CD4-positive, alpha-beta T cell (primary cell): ENCODE data around the gene LMNB1. TPM values are rescaled to one million over a fixed set of nuclear protein-coding genes. Genes with fewer than 3 reads are reported as not detected.
"Not testable (repeated sequence)": the region's sequence is repeated elsewhere in the genome, so short reads cannot be mapped to it uniquely, and the experiment has no call there.

ENCODE experiments used
- ATAC-seq: fragments of 200-7000 bp; cut with Tn5 transposase; one replicate; pipeline ENCODE4 v1.10.0; 2022; ENCODE audit warnings: mild to moderate bottlenecking; ENCODE audit not compliant: poor library complexity
- CTCF ChIA-PET: fragments of 350-600 bp; sonication (Branson Sonifier 250); formaldehyde crosslinking; loops from one replicate; lab custom pipeline; 2021; ENCODE audit warnings: antibody characterized with exemption, inconsistent platforms; lab: Charles Lee
- POLR2A ChIA-PET: fragments of 350-600 bp; sonication (Branson Sonifier 250); formaldehyde crosslinking; loops from one replicate; lab custom pipeline; 2021; ENCODE audit warnings: antibody characterized with exemption, inconsistent platforms; lab: Charles Lee
- DNase-seq, 14 experiments: peaks; one replicate each; pipeline ENCODE4 v3.0.0-alpha.2; 2013 to 2020; ENCODE audit warnings: mixed read lengths in 2 of 14
- H3K27ac ChIP-seq, 2 donors: one replicate each; pipeline versions ENCODE4 v1.5.1 to v1.7.0; 2013; ENCODE audit warnings: low read length in 2 of 2, low read depth in 1 of 2, mild to moderate bottlenecking in 1 of 2
- H3K27me3 ChIP-seq, 2 experiments: 1 replicate in 1 of 2; 2 replicates in 1 of 2; pipeline versions ENCODE4 v1.6.1 to v1.7.0; 2013; ENCODE audit warnings: low read length in 2 of 2, control low read depth in 1 of 2, mild to moderate bottlenecking in 1 of 2, moderate library complexity in 1 of 2; ENCODE audit not compliant: insufficient read depth in 2 of 2, control insufficient read depth in 1 of 2
- H3K36me3 ChIP-seq: one replicate; pipeline ENCODE4 v1.6.1; 2013; ENCODE audit warnings: low read length, control low read depth; ENCODE audit not compliant: insufficient read depth
- H3K4me1 ChIP-seq: one replicate; pipeline ENCODE4 v1.6.1; 2013; ENCODE audit warnings: low read length, control low read depth; ENCODE audit not compliant: insufficient read depth
- H3K4me3 ChIP-seq: one replicate; pipeline ENCODE4 v1.5.1; 2013; ENCODE audit warnings: mild to moderate bottlenecking, low read length, moderate library complexity
- H3K9me3 ChIP-seq, 2 experiments: 1 replicate in 1 of 2; 2 replicates in 1 of 2; pipeline versions ENCODE4 v1.6.1 to v1.7.0; 2013; ENCODE audit warnings: low read length in 2 of 2, mild to moderate bottlenecking in 2 of 2, control low read depth in 1 of 2, moderate library complexity in 1 of 2; ENCODE audit not compliant: control insufficient read depth in 1 of 2, insufficient read depth in 1 of 2
- H3K27ac Mint-ChIP-seq: one replicate; pipeline ENCODE4 v1.8.0; 2020; ENCODE audit warnings: mixed read lengths
- H3K27me3 Mint-ChIP-seq: one replicate; pipeline ENCODE4 v1.8.0; 2021; ENCODE audit warnings: mixed read lengths
- H3K36me3 Mint-ChIP-seq: one replicate; pipeline ENCODE4 v1.8.0; 2021; ENCODE audit warnings: low read depth, mixed read lengths
- H3K4me1 Mint-ChIP-seq: one replicate; pipeline ENCODE4 v1.8.0; 2021; ENCODE audit warnings: low read depth, mixed read lengths
- H3K4me3 Mint-ChIP-seq: one replicate; pipeline ENCODE4 v1.8.0; 2020; ENCODE audit warnings: mild to moderate bottlenecking, mixed read lengths
- H3K9me3 Mint-ChIP-seq: one replicate; pipeline ENCODE4 v1.8.0; 2020; ENCODE audit warnings: mixed read lengths
- CTCF ChIP-seq: fragments of 200-600 bp; IDR thresholded peaks from one replicate; pipeline ENCODE4 v1.8.0; 2022; ENCODE audit warnings: antibody characterized with exemption, mild to moderate bottlenecking
- intact Hi-C, 2 experiments: fragments of 100-400 bp; cut with DNase I in 1 of 2; cut with micrococcal nuclease in 1 of 2; formaldehyde crosslinking; loops; one replicate each; pipeline versions ENCODE4 v1.15.1 to v1.9.0; 2023 to 2025; cut with DNase I, micrococcal nuclease
- polyA plus RNA-seq, 2 donors: library from polyadenylated mRNA; unstranded; fragments of 120-200 nt; gene quantifications; one replicate each; pipeline ENCODE4 v1.2.1, GENCODE V29; 2013
- total RNA-seq, 174 experiments: library from RNA in 2 of 174; stranded (reverse) in 2 of 174; gene quantifications; one replicate each; pipeline ENCODE4 v1.2.3 and lab custom pipeline; 2021 to 2026

Gene LMNB1
- total RNA-seq, result 10 to 100 TPM; 30.6 to 31.1 TPM
- polyA plus RNA-seq (2013, experiment 1 of 2), result 21.9 TPM
- polyA plus RNA-seq (2013, experiment 2 of 2), result 22.7 TPM
- total RNA-seq (lab: John Stamatoyannopoulos, UW), result 29.2 to 313 (median 48.1) reads per million in 172 experiments

GRCh38 chr5:126776499-126777256, at the start of gene LMNB1:
LMNB1 (plus strand) TSS chr5:126777136; CDS start chr5:126777509, 373 bp downstream.
- Histone ChIP-seq H3K27me3 (no peaks in the 10 kb centered on the region), H3K4me3 (peak within 1 kb of the TSS; percentile 97), H3K4me1 (peaks cover 28% of the 10 kb centered on the region), H3K27ac (peak within 1 kb of the TSS; percentile 77 to 96), H3K9me3 (no peaks in the 10 kb centered on the region), H3K36me3 (no peaks in the 10 kb centered on the region)
- Mint-ChIP-seq H3K9me3 (no peaks in the 10 kb centered on the region), H3K4me3 (peak within 1 kb of the TSS; percentile 87), H3K27ac (peak within 1 kb of the TSS; percentile 93), H3K36me3 (peaks cover 14% of the 10 kb centered on the region), H3K4me1 (peaks cover 23% of the 10 kb centered on the region), H3K27me3 (no peaks in the 10 kb centered on the region)
- ChIA-PET POLR2A (interaction anchor here (0.6 to 4.5 kb wide), 29 partner anchors 10 to 740 kb away, joined by 3 to 54 read pairs (median 8); partner anchors contain the start of genes C5orf63, GRAMD2B, MARCHF3 and PRRC1), CTCF (interaction anchor here (0.6 to 5.8 kb wide), 7 partner anchors 18 to 176 kb away, joined by 3 to 49 read pairs (median 3); partner anchors contain the start of gene PHAX)
- DNase-seq (peak; percentile 87 to 97 (median 92)), ATAC-seq (peak; percentile 66)
- intact Hi-C loops, result loop anchor here (2.0 to 10.0 kb wide), 4 partner anchors 36 to 1306 kb away; partner anchors contain the start of genes GRAMD2B (in 1 of the 2) and SLC12A2 (in 1 of the 2)
- TF ChIP-seq CTCF, result peak; percentile 16

- ATAC-seq (no peak), DNase-seq (no peak)
- no peaks in the 10 kb centered on the region for H3K36me3 Mint-ChIP-seq
- Histone ChIP-seq H3K27me3 (no peaks in the 10 kb centered on the region), H3K27ac (no peak overlapping the region), H3K9me3 (no peaks in the 10 kb centered on the region), H3K36me3 (no peaks in the 10 kb centered on the region), H3K4me3 (no peak overlapping the region), H3K4me1 (peaks cover 8% of the 10 kb centered on the region)
- no peaks in the 10 kb centered on the region for H3K27me3 Mint-ChIP-seq
- intact Hi-C loops, result loop anchor here in 1 of 2 experiments (5.0 kb wide), 1 partner anchor 40 kb away; no protein-coding TSS in a partner anchor
- TF ChIP-seq CTCF, result no peak
- H3K4me1 Mint-ChIP-seq, result peaks cover 6% of the 10 kb centered on the region
- H3K4me3 Mint-ChIP-seq, result no peak overlapping the region
- ChIA-PET CTCF (no interaction called here), POLR2A (interaction anchor here (1.1 kb wide), 1 partner anchor 45 kb away, joined by 3 read pairs; no protein-coding TSS in a partner anchor)
- H3K9me3 Mint-ChIP-seq, result no peaks in the 10 kb centered on the region
- no peak overlapping the region for H3K27ac Mint-ChIP-seq
Measured at GRCh38 chr5:126732716-126733115, 44.2 kb upstream of the LMNB1 start.

- CTCF ChIA-PET, result interaction anchor here (0.7 kb wide), 1 partner anchor 235 kb away, joined by 3 read pairs; no protein-coding TSS in a partner anchor
- DNase-seq, H3K27ac ChIP-seq, H3K4me3 ChIP-seq, H3K9me3 Mint-ChIP-seq, H3K4me1 Mint-ChIP-seq, H3K27me3 ChIP-seq, H3K36me3 ChIP-seq, H3K27ac Mint-ChIP-seq, H3K36me3 Mint-ChIP-seq, H3K4me1 ChIP-seq, H3K27me3 Mint-ChIP-seq, H3K9me3 ChIP-seq, ATAC-seq, H3K4me3 Mint-ChIP-seq: not testable (repeated sequence)
- POLR2A ChIA-PET, result interaction anchor here (0.7 kb wide), 1 partner anchor 44 kb away, joined by 3 read pairs; no protein-coding TSS in a partner anchor
- intact Hi-C loops, result loop anchor here in 1 of 2 experiments (5.0 kb wide), 1 partner anchor 42 kb away; no protein-coding TSS in a partner anchor
Measured at GRCh38 chr5:126734573-126734972, 42.4 kb upstream of the LMNB1 start.
